ENCODE data around the gene GLS. TPM values are rescaled to one million over a fixed set of nuclear protein-coding genes. Genes with fewer than 3 reads are reported as not detected.
"Not testable (repeated sequence)": the region's sequence is repeated elsewhere in the genome, so short reads cannot be mapped to it uniquely, and the experiment has no call there.

The GLS gene
- total RNA-seq, 5 donors from 2014 or later (not counting 1 experiment from before 2014, with no cell fraction given), result 192 to 233 (median 209) TPM

DNA sequence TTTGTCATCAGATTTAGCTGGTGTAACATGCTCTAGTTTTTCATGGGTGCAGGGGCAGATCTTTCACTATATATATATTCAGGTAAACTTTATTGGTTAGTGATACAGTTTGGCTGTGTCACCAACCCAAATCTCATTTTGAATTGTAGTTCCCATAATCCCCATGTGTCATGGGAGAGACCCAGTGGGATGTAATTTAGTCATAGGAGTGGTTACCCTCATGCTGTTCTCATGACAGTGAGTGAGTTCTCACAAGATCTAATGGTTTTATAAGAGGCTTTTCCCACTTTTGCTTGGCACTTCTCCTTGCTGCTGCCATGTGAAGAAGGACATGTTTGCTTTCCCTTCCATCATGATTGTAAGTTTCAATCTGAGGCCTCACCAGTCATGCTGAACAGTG, 18.5 kb upstream of the GLS start:
- not testable (repeated sequence) for H3K4me3 ChIP-seq (ENCODE audit: control insufficient read depth in 1 of 2, extremely low read depth in 1 of 2, low read length in 1 of 2); H3K4me3 Mint-ChIP-seq; ATAC-seq (replicated peaks in 1 of 4); H3K27me3 ChIP-seq (replicated peaks in 1 of 2; ENCODE audit: control insufficient read depth in 2 of 2, extremely low read depth in 1 of 2, insufficient read depth in 2 of 2, low read length in 1 of 2); H3K36me3 ChIP-seq (ENCODE audit: control insufficient read depth in 2 of 2, extremely low read depth in 1 of 2, insufficient read depth in 1 of 2, low read length in 1 of 2); H3K27ac ChIP-seq (ENCODE audit: low read length); H3K9me3 Mint-ChIP-seq; H3K4me1 ChIP-seq (ENCODE audit: control insufficient read depth in 1 of 2, extremely low read depth in 1 of 2, insufficient read depth in 2 of 2, low read length in 2 of 2); H3K9me3 ChIP-seq; H3K27me3 Mint-ChIP-seq; DNase-seq
- Mint-ChIP-seq H3K36me3 (peaks cover 25% of the 10 kb centered on the region), H3K27ac (peak overlapping the region in 1 of 2 donors; percentile 5), H3K4me1 (peaks cover 23 to 24% (median 24%) of the 10 kb centered on the region in 3 donors)
- ChIA-PET POLR2A (interaction anchor here in 1 of 2 donors (0.5 kb wide), 1 partner anchor 79 kb away, joined by 5 read pairs; no protein-coding TSS in a partner anchor), CTCF (interaction anchor here in 1 of 2 donors (1.2 kb wide), 1 partner anchor 11 kb away, joined by 7 read pairs; no protein-coding TSS in a partner anchor)

DNA sequence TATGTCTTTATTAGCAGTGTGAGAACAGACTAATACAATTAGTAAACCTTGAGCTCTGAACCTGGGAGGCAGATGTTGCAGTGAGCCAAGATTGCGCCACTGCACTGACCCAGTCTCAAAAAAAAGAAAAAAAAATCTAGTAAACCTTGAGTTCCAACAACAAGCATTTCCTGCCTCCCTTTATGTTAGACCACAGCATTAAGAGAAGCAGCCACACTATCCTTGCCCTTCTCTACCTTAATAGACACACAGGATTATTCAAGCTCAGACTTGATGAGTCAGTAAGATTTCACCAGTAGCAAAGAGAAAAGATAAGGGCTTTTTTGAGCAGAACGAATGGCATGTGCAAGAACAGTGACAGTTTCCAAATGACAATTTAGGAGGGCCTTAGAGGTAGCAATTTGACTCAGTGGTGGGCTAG, 18.0 kb upstream of the GLS start:
- Histone ChIP-seq H3K9me3 (no peaks in the 10 kb centered on the region), H3K36me3 (ENCODE audit: control insufficient read depth in 2 of 2, extremely low read depth in 1 of 2, insufficient read depth in 1 of 2, low read length in 1 of 2) (no peaks in the 10 kb centered on the region), H3K4me1 (ENCODE audit: control insufficient read depth in 1 of 2, extremely low read depth in 1 of 2, insufficient read depth in 2 of 2, low read length in 2 of 2) (peaks cover 4 to 10% of the 10 kb centered on the region in 2 experiments), H3K27me3 (replicated peaks in 1 of 2; ENCODE audit: control insufficient read depth in 2 of 2, extremely low read depth in 1 of 2, insufficient read depth in 2 of 2, low read length in 1 of 2) (no peaks in the 10 kb centered on the region), H3K4me3 (ENCODE audit: control insufficient read depth in 1 of 2, extremely low read depth in 1 of 2, low read length in 1 of 2) (no peak overlapping the region), H3K27ac (ENCODE audit: low read length) (no peak overlapping the region)
- no peaks in the 10 kb centered on the region for H3K27me3 Mint-ChIP-seq
- H3K4me3 Mint-ChIP-seq, result no peak overlapping the region
- H3K9me3 Mint-ChIP-seq, result no peaks in the 10 kb centered on the region
- CTCF ChIA-PET, result interaction anchor here in 1 of 2 donors (1.2 kb wide), 3 partner anchors 12 to 85 kb away, joined by 3 to 7 read pairs (median 4); no protein-coding TSS in a partner anchor
- H3K27ac Mint-ChIP-seq, result peak overlapping the region in 1 of 2 donors; percentile 5
- POLR2A ChIA-PET, result interaction anchor here in 1 of 2 donors (0.5 kb wide), 1 partner anchor 80 kb away, joined by 5 read pairs; no protein-coding TSS in a partner anchor
- peaks cover 28% of the 10 kb centered on the region for H3K36me3 Mint-ChIP-seq
- DNase-seq (no peak), ATAC-seq (replicated peaks in 1 of 4) (peak in 2 of 4 experiments; percentile 38 to 50)
- peaks cover 23 to 24% (median 24%) of the 10 kb centered on the region in 3 donors for H3K4me1 Mint-ChIP-seq
- 100% methylated on average over 1 of the region's 2 CpGs for WGBS (ENCODE audit: insufficient coverage)

DNA sequence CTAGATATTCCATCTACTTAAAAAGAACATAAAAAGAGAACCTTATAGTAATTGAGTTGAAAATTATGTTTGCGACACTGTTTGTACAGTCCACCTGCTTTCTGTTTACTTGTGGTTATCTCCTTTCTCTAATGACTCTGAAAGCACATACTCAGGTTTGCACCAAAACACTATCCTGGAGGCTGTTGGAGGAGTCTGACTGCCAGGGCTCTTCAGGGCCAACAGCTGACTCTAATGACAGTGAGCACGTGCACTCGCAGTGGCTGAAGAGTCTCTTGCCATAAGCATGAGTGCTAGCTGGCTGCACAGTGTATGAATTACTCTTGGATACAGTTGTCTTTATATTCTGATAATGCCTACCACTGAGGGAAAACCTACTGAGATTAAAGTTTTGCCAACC, 16.7 kb upstream of the GLS start:
- Histone ChIP-seq H3K27me3 (replicated peaks in 1 of 2; ENCODE audit: control insufficient read depth in 2 of 2, extremely low read depth in 1 of 2, insufficient read depth in 2 of 2, low read length in 1 of 2) (no peaks in the 10 kb centered on the region), H3K27ac (ENCODE audit: low read length) (peak overlapping the region; percentile 11), H3K4me3 (ENCODE audit: control insufficient read depth in 1 of 2, extremely low read depth in 1 of 2, low read length in 1 of 2) (no peak overlapping the region), H3K4me1 (ENCODE audit: control insufficient read depth in 1 of 2, extremely low read depth in 1 of 2, insufficient read depth in 2 of 2, low read length in 2 of 2) (peaks cover 4 to 10% of the 10 kb centered on the region in 2 experiments), H3K36me3 (ENCODE audit: control insufficient read depth in 2 of 2, extremely low read depth in 1 of 2, insufficient read depth in 1 of 2, low read length in 1 of 2) (no peaks in the 10 kb centered on the region), H3K9me3 (no peaks in the 10 kb centered on the region)
- WGBS (ENCODE audit: insufficient coverage), result 60% methylated on average over 1 of the region's 3 CpGs
- DNase-seq (no peak), ATAC-seq (replicated peaks in 1 of 4) (peak in 2 of 4 experiments; percentile 51 to 56)
- peak overlapping the region in 1 of 3 donors; percentile 9 for H3K4me3 Mint-ChIP-seq
- no peaks in the 10 kb centered on the region for H3K27me3 Mint-ChIP-seq
- peaks cover 31% of the 10 kb centered on the region for H3K36me3 Mint-ChIP-seq
- ChIA-PET CTCF (interaction anchor here in 1 of 2 donors (1.0 kb wide), 1 partner anchor 16 kb away, joined by 3 read pairs; the partner anchor contains the start of gene GLS), POLR2A (interaction anchor here in 1 of 2 donors (0.5 kb wide), 1 partner anchor 291 kb away, joined by 3 read pairs; no protein-coding TSS in a partner anchor)
- peak overlapping the region; percentile 32 to 83 for H3K27ac Mint-ChIP-seq
- H3K4me1 Mint-ChIP-seq, result peaks cover 23 to 24% (median 24%) of the 10 kb centered on the region in 3 donors
- peaks cover 0 to 5% (median 0%) of the 10 kb centered on the region in 3 donors for H3K9me3 Mint-ChIP-seq

- ChIA-PET CTCF (interaction anchor here in 1 of 2 donors (1.0 kb wide), 1 partner anchor 14 kb away, joined by 3 read pairs; no protein-coding TSS in a partner anchor), POLR2A (interaction anchor here in 1 of 2 donors (0.5 kb wide), 1 partner anchor 290 kb away, joined by 3 read pairs; no protein-coding TSS in a partner anchor)
- Mint-ChIP-seq H3K9me3 (peaks cover 0 to 5% (median 0%) of the 10 kb centered on the region in 3 donors), H3K36me3 (peaks cover 27% of the 10 kb centered on the region), H3K27me3 (no peaks in the 10 kb centered on the region), H3K27ac (peak overlapping the region in 1 of 2 donors; percentile 83), H3K4me3 (no peak overlapping the region), H3K4me1 (peaks cover 23 to 24% (median 24%) of the 10 kb centered on the region in 3 donors)
- no peak for DNase-seq
- no peak overlapping the region for H3K4me3 ChIP-seq (ENCODE audit: control insufficient read depth in 1 of 2, extremely low read depth in 1 of 2, low read length in 1 of 2)
- no peaks in the 10 kb centered on the region for H3K27me3 ChIP-seq (replicated peaks in 1 of 2; ENCODE audit: control insufficient read depth in 2 of 2, extremely low read depth in 1 of 2, insufficient read depth in 2 of 2, low read length in 1 of 2)
- no peaks in the 10 kb centered on the region for H3K9me3 ChIP-seq
- peaks cover 4 to 10% of the 10 kb centered on the region in 2 experiments for H3K4me1 ChIP-seq (ENCODE audit: control insufficient read depth in 1 of 2, extremely low read depth in 1 of 2, insufficient read depth in 2 of 2, low read length in 2 of 2)
- no peak overlapping the region for H3K27ac ChIP-seq (ENCODE audit: low read length)
- H3K36me3 ChIP-seq (ENCODE audit: control insufficient read depth in 2 of 2, extremely low read depth in 1 of 2, insufficient read depth in 1 of 2, low read length in 1 of 2), result no peaks in the 10 kb centered on the region
- ATAC-seq (replicated peaks in 1 of 4), result no peak
These were observed 16.2 kb upstream of the GLS start for GRCh38 chr2:190864375-190864774.

- Histone ChIP-seq H3K27ac (ENCODE audit: low read length) (no peak overlapping the region), H3K9me3 (no peaks in the 10 kb centered on the region), H3K36me3 (ENCODE audit: control insufficient read depth in 2 of 2, extremely low read depth in 1 of 2, insufficient read depth in 1 of 2, low read length in 1 of 2) (no peaks in the 10 kb centered on the region), H3K4me3 (ENCODE audit: control insufficient read depth in 1 of 2, extremely low read depth in 1 of 2, low read length in 1 of 2) (no peak overlapping the region), H3K27me3 (replicated peaks in 1 of 2; ENCODE audit: control insufficient read depth in 2 of 2, extremely low read depth in 1 of 2, insufficient read depth in 2 of 2, low read length in 1 of 2) (no peaks in the 10 kb centered on the region), H3K4me1 (ENCODE audit: control insufficient read depth in 1 of 2, extremely low read depth in 1 of 2, insufficient read depth in 2 of 2, low read length in 2 of 2) (peaks cover 4 to 10% of the 10 kb centered on the region in 2 experiments)
- H3K27me3 Mint-ChIP-seq, result no peaks in the 10 kb centered on the region
- H3K4me1 Mint-ChIP-seq, result peaks cover 20 to 24% (median 24%) of the 10 kb centered on the region in 3 donors
- H3K36me3 Mint-ChIP-seq, result peaks cover 18% of the 10 kb centered on the region
- no peak overlapping the region for H3K4me3 Mint-ChIP-seq
- H3K9me3 Mint-ChIP-seq, result peaks cover 0 to 5% (median 0%) of the 10 kb centered on the region in 3 donors
- no peak for ATAC-seq (replicated peaks in 1 of 4)
- no peak overlapping the region for H3K27ac Mint-ChIP-seq
- WGBS (ENCODE audit: insufficient coverage), result no CpG with 5 or more reads among the region's 2 CpGs
- ChIA-PET CTCF (interaction anchor here (0.8 to 0.9 kb wide), 2 partner anchors 9 to 17 kb away, joined by 3 to 4 read pairs; no protein-coding TSS in a partner anchor), POLR2A (no interaction called here)
- no peak for DNase-seq
These were observed 13.4 kb upstream of the GLS start for GRCh38 chr2:190867212-190867611.

GRCh38 chr2:190867832-190868231, 12.8 kb upstream of the GLS start:
- H3K4me1 Mint-ChIP-seq, result peaks cover 14 to 18% (median 18%) of the 10 kb centered on the region in 3 donors
- Histone ChIP-seq H3K36me3 (ENCODE audit: control insufficient read depth in 2 of 2, extremely low read depth in 1 of 2, insufficient read depth in 1 of 2, low read length in 1 of 2) (no peaks in the 10 kb centered on the region), H3K4me3 (ENCODE audit: control insufficient read depth in 1 of 2, extremely low read depth in 1 of 2, low read length in 1 of 2) (no peak overlapping the region), H3K27me3 (replicated peaks in 1 of 2; ENCODE audit: control insufficient read depth in 2 of 2, extremely low read depth in 1 of 2, insufficient read depth in 2 of 2, low read length in 1 of 2) (no peaks in the 10 kb centered on the region), H3K4me1 (ENCODE audit: control insufficient read depth in 1 of 2, extremely low read depth in 1 of 2, insufficient read depth in 2 of 2, low read length in 2 of 2) (peaks cover 4 to 10% of the 10 kb centered on the region in 2 experiments), H3K9me3 (no peaks in the 10 kb centered on the region), H3K27ac (ENCODE audit: low read length) (no peak overlapping the region)
- ChIA-PET CTCF (no interaction called here), POLR2A (no interaction called here)
- no peak overlapping the region for H3K4me3 Mint-ChIP-seq
- DNase-seq (no peak), ATAC-seq (replicated peaks in 1 of 4) (no peak)
- WGBS (ENCODE audit: insufficient coverage), result 100% methylated on average over 1 of the region's 4 CpGs
- no peaks in the 10 kb centered on the region for H3K27me3 Mint-ChIP-seq
- no peak overlapping the region for H3K27ac Mint-ChIP-seq
- peaks cover 18% of the 10 kb centered on the region for H3K36me3 Mint-ChIP-seq
- H3K9me3 Mint-ChIP-seq, result peaks cover 0 to 5% (median 0%) of the 10 kb centered on the region in 3 donors

Data from T-cell (primary cell).